HG02938 (cell line): Measurements from ENCODE around the gene VPS13D.

Experiments
- ATAC-seq: cut with Tn5 transposase; IDR thresholded peaks from one replicate; pipeline ENCODE4 v1.9.1; 2021; ENCODE audit warnings: mild to moderate bottlenecking, moderate library complexity; ENCODE audit not compliant: unreplicated experiment

VPS13D gene

DNA sequence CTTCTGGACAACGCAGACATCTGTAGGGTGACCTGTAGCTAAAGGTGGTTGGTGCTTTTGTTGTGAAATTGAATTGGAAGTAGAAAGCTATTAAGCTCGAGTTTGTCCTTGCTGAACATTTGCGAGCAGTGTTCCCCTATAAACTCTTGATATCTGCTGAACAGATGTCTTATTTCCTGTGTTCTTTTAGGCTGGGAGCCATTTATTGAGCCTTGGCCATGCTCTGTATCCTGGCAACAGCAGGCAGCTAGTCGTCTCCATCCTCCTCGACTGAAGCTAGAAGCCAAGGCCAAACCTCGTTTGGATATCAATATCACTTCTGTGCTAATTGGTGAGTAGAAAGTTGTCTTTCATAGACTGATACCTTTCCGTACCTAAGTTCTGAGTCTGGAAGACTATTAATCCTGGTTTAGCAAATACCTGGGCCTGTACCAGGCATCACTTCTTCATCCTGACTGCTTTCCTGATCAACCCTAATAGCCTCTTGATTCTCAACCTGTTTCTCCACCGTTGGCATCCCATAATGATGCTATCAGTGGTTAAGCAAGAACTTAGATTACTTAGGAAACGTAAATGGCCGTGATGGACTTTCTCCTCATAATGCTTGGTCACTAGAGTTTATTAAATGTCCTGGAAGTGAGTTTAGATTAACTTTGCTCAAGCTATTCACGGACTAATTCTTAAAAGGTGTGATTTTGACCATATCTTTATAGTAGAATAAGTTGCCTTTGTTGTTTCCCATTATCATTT lies 103.4 kb downstream of the VPS13D start:
- no peak for ATAC-seq

GRCh38 chr1:12335815-12336214 lies 106.0 kb downstream of the VPS13D start:
- ATAC-seq = no peak

DNA sequence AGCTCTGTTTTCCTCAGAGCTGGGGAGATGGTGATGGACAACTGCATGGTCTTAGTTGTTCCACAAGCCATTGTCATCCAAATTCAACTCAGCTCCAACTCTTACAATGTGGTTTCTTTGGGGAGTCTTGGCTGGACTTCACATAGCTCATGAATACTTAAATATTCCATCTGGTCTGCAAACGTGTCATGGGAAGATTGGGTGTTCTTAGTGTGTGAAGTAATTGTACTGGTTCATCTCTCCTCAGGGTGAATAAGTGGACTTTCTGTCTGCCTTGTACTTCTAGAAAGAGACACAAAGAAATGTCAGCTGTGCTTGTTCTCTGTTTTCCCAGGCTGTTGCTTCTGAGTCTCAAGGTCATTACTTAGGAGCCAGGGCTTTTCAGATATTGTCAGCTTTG lies 106.6 kb downstream of the VPS13D start:
- no peak for ATAC-seq

DNA sequence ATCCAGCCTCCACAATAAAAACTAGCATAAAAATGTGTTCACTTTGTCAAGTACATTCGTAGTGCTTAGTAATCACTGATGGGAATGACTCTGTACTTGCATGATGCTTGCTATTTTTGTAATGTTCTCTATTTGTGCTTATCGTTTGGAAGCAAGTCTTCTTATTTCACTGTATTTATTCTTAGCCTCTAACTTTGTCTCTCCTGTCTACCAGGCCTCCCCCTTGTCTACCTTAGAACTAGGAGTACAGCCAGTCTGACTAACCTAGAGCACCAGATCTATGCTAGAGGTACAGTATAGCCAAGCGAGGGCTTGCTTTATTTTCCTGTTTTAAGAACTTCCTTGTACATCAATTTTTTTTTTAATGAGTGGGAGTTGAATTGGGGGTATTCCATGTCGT lies 108.2 kb downstream of the VPS13D start:
- ATAC-seq = no peak

DNA sequence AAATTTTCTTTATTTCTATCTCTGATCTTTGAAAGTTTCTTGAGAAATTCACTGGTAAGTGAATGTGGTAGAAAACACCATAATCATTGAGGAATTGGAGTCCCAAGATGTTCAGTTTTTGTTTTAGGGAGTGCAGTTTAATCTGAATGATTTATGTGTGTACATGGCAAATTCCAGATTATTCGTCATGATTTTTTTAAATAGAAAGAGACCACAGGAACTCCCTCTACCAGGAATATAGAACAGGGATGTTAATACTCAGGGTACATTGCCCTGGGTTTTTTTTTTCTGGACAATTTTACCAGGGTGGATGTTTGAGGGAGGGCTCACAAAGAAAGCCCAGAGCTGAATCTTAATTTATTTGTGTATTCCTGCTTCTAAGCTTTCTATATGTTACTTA lies 109.0 kb downstream of the VPS13D start:
- ATAC-seq = no peak

- ATAC-seq = no peak
Measured at GRCh38 chr1:12339396-12339795, 109.6 kb downstream of the VPS13D start.

DNA sequence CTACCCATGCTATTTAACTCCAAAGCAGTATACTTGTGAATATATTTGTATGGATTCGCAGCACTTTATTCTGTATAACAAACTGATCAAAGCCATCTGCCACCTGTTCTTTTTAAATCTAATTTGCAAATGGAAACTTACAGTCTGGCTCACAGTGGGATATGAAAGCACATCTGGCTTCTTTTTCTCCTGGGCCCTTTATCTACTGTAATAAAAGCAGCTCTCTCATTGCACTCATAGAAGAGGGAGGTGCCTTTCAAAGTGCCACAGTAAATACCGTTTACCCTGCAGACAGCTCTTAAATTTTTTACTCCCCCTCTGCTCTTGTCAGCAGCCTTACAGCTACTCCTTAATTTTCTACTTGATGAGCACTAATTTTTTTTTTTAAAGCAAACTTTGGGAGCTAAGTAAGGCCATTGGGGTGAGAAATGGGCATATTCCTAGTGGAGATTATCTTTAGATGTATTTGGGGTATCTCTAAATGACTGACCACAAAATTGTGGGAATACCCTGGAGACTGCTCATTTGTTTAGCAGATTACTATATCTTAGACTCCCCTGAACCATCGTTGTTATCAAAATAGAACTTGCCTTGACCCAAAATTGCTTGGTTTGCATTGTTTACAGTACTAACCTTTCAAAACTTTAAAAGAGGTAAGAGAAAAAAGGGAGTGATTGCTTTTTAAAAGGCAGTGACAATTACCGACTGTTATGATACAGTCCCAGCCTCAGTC lies 110.1 kb downstream of the VPS13D start:
- ATAC-seq = no peak

DNA sequence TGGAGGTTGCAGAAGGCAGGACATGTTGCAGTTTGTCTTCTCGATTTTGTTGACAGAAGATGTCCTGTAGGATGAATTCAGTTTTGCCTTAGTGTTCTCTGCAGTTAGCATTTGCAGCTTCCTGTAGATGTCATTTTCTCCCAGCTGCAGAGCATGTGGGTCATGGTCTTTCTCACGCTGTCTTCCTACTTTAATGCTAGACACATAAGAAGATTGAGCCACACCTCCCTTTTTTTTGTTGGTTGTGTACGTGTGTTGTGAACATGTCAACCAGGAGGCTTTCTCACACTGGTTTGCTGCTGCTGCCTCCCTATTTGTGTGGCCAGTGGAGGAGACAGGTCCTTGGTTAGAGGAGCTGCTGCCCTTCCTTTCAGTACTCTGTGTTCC lies 110.7 kb downstream of the VPS13D start:
- no peak for ATAC-seq

GRCh38 chr1:12341667-12342066 lies 111.8 kb downstream of the VPS13D start:
- ATAC-seq = no peak

DNA sequence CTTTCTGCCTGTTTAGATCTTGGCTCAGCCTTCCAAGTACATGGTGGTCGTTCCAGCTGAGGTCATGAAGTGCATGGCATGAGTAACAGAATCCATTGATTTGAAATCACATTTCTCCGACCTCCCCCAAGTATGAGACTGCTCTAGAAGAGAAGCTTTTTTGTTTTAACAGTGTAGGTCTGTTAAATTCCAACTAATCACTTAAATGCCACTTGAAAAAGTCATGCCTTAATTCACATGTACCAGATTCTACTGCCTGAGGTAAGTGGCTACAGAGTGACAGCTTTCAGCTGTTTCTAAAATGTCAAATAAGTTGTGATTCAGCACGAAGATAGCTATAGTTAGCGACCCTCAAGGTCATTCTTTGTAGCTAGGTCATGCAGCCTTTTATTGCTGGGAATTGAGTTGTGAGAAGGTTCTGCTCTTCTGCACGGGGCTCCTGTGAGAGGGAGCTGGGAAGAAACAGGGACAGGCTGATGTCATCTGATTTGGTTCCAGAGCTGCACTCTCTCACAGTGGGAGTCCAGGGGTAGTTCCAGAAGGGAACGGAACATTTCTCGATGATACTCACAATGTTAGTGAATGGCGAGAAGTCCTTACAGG lies 112.7 kb downstream of the VPS13D start:
- ATAC-seq = no peak

GRCh38 chr1:12343823-12344487 lies 114.1 kb downstream of the VPS13D start:
- ATAC-seq = no peak

GRCh38 chr1:12344596-12345349 lies 114.9 kb downstream of the VPS13D start:
- ATAC-seq = no peak

- ATAC-seq = no peak
Measured at GRCh38 chr1:12345350-12346217, 115.8 kb downstream of the VPS13D start.

DNA sequence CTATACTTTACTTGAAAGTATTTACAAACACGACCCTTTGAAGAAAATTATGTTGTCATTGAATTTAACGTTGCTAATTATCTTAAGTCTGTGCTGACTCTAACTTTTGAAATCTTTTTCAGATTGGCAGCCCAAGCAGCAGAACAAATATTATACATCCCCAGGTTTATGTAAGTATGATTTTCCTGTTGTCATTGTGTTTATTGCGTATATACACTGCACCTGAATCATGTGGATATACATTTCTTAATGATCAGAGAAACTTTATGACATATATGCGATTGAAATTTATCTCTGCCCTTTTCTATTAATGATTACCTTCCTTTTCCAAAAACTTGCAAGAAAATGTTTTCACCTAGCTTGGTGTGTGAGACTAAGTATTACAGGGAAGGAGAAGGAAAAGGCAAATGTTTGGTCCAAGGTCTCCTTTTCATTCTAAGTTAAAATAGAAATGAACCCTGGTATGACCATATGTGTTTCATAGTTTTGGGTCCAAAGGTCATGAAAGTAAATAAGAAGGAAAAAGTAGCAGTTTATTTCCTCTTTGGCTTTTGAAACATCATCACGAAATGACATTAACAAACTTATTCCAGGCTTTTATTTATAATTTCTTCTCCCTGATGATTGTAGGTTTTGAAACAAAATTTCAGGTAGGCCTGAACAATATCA lies 116.8 kb downstream of the VPS13D start:
- no peak for ATAC-seq

DNA sequence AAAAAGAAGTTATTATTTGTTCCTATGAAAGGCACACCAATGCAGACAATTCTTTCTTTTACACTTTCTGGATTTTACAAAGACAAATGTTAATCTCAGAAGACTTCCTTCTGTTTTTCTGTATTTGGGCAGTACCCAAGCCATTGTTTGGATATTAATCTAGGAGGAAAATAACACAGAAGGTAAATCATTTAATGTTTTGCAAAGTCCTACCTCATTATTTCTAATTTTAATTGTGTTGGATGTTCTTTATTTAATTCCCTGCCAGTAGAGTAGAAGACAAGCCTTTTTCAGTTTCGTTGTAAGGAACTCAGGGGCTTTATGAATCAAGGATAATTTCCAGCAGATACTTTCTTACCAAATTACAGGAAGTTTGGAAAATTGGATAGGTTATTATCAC lies 118.3 kb downstream of the VPS13D start:
- no peak for ATAC-seq

DNA sequence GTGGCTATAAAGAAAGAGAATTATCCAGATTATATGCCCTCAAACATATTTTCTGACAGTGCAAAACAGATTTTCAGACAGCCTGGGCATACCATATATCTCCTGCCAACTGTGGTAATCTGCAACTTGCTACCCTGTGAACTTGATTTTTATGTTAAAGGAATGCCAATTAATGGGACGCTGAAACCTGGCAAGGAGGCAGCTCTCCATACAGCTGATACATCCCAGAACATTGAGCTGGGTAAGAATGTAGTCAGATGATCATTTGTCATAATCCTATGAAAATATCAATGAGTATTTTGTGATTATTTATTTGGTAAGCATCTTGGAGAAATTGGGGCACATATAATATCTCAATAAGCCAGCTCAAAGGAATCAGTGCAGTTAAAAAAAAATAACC lies 124.2 kb downstream of the VPS13D start:
- ATAC-seq = no peak

DNA sequence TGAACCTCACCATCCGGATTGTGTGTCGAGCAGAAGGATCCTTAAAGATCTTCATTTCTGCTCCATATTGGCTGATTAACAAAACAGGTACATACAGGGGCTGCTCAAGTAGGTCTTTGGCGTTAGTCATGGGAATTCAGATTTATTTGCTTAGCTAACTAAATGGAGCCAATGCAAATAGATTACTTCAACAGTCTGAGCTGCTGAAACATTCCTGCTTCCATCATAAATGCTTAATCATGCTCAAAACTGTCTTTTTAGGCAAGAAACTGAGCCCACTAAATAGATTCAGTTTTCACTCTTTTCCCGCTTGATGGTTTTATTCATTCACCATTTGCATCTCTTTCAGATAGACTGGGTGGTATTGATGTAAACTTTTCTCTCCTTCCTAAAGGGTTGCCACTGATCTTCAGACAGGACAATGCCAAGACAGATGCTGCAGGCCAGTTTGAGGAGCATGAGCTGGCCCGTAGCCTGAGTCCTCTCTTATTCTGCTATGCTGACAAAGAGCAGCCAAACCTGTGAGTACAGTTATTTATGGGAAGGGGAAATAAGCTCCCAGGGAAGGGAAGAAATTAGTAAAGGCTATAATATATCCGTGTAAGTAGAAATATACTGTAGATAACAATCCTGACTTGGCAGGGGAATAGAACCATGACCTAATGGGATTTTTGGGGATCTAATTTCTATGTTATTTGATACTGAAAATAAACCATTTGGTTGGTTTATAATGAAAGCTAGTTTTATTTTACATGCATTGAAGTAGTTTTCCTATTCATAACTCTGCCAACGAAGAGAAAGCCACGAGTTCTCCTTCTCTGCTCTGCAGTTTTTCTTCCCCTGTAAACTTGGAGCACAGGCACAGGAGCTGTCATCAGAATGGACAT lies 126.4 kb downstream of the VPS13D start:
- no peak for ATAC-seq

GRCh38 chr1:12358499-12358898 lies 128.7 kb downstream of the VPS13D start:
- ATAC-seq = no peak
